Vagina (tissue), 2 donors: ENCODE results near the gene SLMAP.

ENCODE experiments used
- POLR2A ChIP-seq, 2 donors: fragments of 450-650 bp; IDR thresholded peaks; one replicate each; pipeline ENCODE4 v1.6.1; 2017; ENCODE audit warnings: antibody characterized with exemption in 2 of 2, mild to moderate bottlenecking in 2 of 2, moderate library complexity in 2 of 2
- POLR2AphosphoS5 ChIP-seq, 2 donors: sonication (generic); formaldehyde crosslinking; IDR thresholded peaks; one replicate each; pipeline ENCODE4 v1.9.0; 2017; ENCODE audit warnings: antibody characterized with exemption in 2 of 2, mild to moderate bottlenecking in 2 of 2, low read depth in 1 of 2; ENCODE audit not compliant: insufficient read depth in 1 of 2
- TF ChIP-seq, protein P1 (sequence below), 3 experiments: fragments of 450-650 bp in 2 of 3; fragments of 200-600 bp in 1 of 3; sonication (generic) in 1 of 3; IDR thresholded peaks; one replicate each; pipeline ENCODE4 v1.5.1; 2017 to 2019; ENCODE audit warnings: antibody characterized with exemption in 3 of 3, mild to moderate bottlenecking in 2 of 3, moderate library complexity in 2 of 3

DNA sequence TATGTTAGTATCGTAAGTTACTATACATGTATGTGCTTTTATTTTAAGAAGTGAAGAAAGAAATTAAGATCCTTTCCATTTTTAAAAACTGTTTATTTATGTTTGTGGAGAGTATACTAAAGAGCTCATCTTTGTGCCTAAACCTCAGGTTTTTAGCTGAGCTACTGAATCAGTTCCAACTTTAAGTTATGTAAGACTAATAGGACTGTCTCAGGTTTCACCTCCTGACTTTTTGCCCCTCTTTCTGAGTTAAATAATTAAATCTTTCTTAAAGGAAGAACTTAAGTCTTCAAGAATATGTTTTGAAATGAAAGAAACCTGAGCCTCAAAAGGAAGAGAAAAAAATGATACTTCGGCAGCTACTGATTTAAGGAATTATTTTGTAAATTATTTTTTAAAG, 2.6 kb downstream of the SLMAP start:
- TF ChIP-seq, protein P1, sequence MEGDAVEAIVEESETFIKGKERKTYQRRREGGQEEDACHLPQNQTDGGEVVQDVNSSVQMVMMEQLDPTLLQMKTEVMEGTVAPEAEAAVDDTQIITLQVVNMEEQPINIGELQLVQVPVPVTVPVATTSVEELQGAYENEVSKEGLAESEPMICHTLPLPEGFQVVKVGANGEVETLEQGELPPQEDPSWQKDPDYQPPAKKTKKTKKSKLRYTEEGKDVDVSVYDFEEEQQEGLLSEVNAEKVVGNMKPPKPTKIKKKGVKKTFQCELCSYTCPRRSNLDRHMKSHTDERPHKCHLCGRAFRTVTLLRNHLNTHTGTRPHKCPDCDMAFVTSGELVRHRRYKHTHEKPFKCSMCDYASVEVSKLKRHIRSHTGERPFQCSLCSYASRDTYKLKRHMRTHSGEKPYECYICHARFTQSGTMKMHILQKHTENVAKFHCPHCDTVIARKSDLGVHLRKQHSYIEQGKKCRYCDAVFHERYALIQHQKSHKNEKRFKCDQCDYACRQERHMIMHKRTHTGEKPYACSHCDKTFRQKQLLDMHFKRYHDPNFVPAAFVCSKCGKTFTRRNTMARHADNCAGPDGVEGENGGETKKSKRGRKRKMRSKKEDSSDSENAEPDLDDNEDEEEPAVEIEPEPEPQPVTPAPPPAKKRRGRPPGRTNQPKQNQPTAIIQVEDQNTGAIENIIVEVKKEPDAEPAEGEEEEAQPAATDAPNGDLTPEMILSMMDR (IDR thresholded peaks at IDR 0.05), result no peak
- TF ChIP-seq POLR2A (IDR thresholded peaks at IDR 0.05), result no peak
- no peak for TF ChIP-seq POLR2AphosphoS5 (IDR thresholded peaks at IDR 0.05; ENCODE audit: insufficient read depth in 1 of 2, low read depth in 1 of 2)
